Measurements from ENCODE around the gene NOP56. TPM values are rescaled to one million over a fixed set of nuclear protein-coding genes. Genes with fewer than 3 reads are reported as not detected.

The NOP56 gene
- total and polyA plus RNA-seq, 9 of the 15 experiments (the other 6 are each of a cell fraction or from before 2014, with no cell fraction given), result 295 to 697 (median 439) TPM

DNA sequence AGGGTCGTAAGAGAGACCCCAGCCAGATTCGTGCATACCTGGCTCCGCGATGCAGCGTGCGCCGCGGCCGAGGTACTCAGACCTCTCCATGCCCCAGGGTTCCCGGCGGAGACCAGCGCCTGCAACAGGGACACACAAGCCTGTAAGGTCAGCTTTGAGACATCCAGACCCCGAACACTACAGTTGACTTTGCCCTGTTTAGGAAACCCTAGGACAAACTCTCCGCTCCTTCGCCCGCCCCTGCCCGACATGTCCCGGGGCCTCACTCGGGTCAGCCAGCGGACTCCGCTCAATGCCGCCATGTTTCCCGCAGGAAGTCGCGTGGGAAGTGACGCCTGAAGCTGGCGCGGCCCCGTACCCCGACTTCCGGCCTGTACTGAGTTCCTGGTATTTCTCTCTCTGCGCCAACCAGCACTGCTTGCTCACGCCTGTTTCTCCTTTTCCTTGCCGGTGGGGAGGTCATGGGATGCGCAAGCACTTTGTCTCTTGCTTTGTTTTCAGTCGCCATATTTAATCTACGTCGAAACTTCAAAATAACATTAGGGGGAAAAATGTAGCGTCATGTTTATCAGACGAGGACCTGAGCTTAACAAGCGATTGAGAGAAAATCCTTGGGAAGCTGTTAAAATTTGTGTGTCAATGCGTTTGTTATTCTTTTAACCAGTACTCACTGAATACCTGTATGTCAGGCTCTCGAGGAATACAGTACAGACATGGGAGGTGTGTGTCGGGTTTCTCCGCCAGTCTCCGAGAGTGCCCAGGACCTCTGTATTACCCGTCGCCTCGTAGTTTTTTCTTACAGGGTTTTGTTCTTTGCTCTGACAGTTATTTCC lies 11.7 kb downstream of the NOP56 start, which contains the start of gene IDH3B (continued):
- TF ChIP-seq HDAC2 (IDR thresholded peaks at IDR 0.05) (peak; percentile 72; the same call in 1 of the 2 replicates), KDM5B (IDR thresholded peaks at IDR 0.05; ENCODE audit: insufficient replicate concordance, low read depth, low read length) (peak; percentile 84), RBM15 (IDR thresholded peaks at IDR 0.05; ENCODE audit: insufficient read depth, low read length) (no peak), TOE1 (IDR thresholded peaks at IDR 0.05; ENCODE audit: borderline replicate concordance) (0 out of 2 replicates have a peak, but pooled peaks have one; percentile 43), TOE1 (CRISPR knock-in tag; IDR thresholded peaks at IDR 0.05; ENCODE audit: borderline replicate concordance, low read depth) (no peak), KDM4B (IDR thresholded peaks at IDR 0.05; ENCODE audit: borderline replicate concordance in 2 of 2, low read depth in 1 of 2) (peak in 1 of 2 experiments; percentile 91; a peak in 2 of 4 replicates), NCOR1 (IDR thresholded peaks at IDR 0.05) (0 out of 2 replicates have a peak, but pooled peaks have one; percentile 18), ZNF134 (CRISPR knock-in tag; conservative IDR thresholded peaks at IDR 0.05) (no peak), XRCC5 (IDR thresholded peaks at IDR 0.05; ENCODE audit: low read depth, low read length) (no peak), CHD1 (IDR thresholded peaks at IDR 0.05; ENCODE audit: low read length) (no peak), ZNF408 (CRISPR knock-in tag; IDR thresholded peaks at IDR 0.05; ENCODE audit: low read depth) (no peak), SLC30A9 (CRISPR knock-in tag; IDR thresholded peaks at IDR 0.05) (no peak), NFXL1 (CRISPR knock-in tag; IDR thresholded peaks at IDR 0.05) (no peak), FOXJ3 (CRISPR knock-in tag; IDR thresholded peaks at IDR 0.05) (no peak), TFAP4 (CRISPR knock-in tag; IDR thresholded peaks at IDR 0.05; ENCODE audit: borderline replicate concordance) (peak; percentile 80), GABPB1 (CRISPR knock-in tag; IDR thresholded peaks at IDR 0.05) (peak; percentile 97), CBX5 (IDR thresholded peaks at IDR 0.05; ENCODE audit: borderline replicate concordance, low read depth) (no peak), STAG1 (CRISPR knock-in tag; IDR thresholded peaks at IDR 0.05; ENCODE audit: borderline replicate concordance) (no peak), TSC22D4 (tag; IDR thresholded peaks at IDR 0.05) (no peak), ZNF696 (CRISPR knock-in tag; conservative IDR thresholded peaks at IDR 0.05) (no peak), ZFP36 (IDR thresholded peaks at IDR 0.05; ENCODE audit: low read depth, low read length, partially characterized antibody) (no peak), KLF1 (tag; IDR thresholded peaks at IDR 0.05) (no peak), ZBTB1 (CRISPR knock-in tag; IDR thresholded peaks at IDR 0.05; ENCODE audit: borderline replicate concordance, low read depth) (no peak), ZNF589 (CRISPR knock-in tag; IDR thresholded peaks at IDR 0.05; ENCODE audit: low read depth) (peak; percentile 76; the same call in 1 of the 2 replicates), SMAD3 (CRISPR knock-in tag; conservative IDR thresholded peaks at IDR 0.05) (no peak)
- TF ChIP-seq, protein P1, sequence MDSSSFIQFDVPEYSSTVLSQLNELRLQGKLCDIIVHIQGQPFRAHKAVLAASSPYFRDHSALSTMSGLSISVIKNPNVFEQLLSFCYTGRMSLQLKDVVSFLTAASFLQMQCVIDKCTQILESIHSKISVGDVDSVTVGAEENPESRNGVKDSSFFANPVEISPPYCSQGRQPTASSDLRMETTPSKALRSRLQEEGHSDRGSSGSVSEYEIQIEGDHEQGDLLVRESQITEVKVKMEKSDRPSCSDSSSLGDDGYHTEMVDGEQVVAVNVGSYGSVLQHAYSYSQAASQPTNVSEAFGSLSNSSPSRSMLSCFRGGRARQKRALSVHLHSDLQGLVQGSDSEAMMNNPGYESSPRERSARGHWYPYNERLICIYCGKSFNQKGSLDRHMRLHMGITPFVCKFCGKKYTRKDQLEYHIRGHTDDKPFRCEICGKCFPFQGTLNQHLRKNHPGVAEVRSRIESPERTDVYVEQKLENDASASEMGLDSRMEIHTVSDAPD (CRISPR knock-in tag; IDR thresholded peaks at IDR 0.05), result no peak
- TF ChIP-seq, protein P2, sequence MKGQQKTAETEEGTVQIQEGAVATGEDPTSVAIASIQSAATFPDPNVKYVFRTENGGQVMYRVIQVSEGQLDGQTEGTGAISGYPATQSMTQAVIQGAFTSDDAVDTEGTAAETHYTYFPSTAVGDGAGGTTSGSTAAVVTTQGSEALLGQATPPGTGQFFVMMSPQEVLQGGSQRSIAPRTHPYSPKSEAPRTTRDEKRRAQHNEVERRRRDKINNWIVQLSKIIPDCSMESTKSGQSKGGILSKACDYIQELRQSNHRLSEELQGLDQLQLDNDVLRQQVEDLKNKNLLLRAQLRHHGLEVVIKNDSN (CRISPR knock-in tag; IDR thresholded peaks at IDR 0.05), result peak; percentile 30; the same call in 1 of the 2 replicates

Data from K562 (cell line).